GM21619 (cell line): ENCODE results near the gene POU2F2.

Experiments
- ATAC-seq: cut with Tn5 transposase; IDR thresholded peaks from one replicate; pipeline ENCODE4 v1.9.1; 2021; ENCODE audit not compliant: unreplicated experiment

POU2F2 gene

GRCh38 chr19:42126574-42126973, 5.7 kb downstream of the POU2F2 start:
- ATAC-seq, result no peak

DNA sequence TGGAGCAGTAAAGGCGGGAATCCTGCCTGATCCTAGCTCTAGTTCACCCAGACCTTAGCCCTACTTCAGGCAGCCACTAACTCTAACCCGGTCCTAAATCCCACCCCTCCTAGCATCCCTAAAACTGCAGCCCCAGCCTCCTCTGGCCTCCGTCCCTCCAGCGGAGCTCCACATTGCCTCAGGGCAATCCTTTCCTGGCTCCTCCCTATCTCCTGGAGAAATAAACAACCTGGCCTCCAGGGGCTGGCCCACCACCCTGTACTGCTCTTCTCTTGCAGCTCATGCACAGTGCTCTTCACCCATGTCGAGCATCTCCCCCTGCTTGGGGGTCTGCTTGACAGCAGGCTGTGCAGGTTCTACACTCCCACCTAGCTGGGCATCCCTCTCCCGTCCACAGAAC, 6.7 kb downstream of the POU2F2 start:
- ATAC-seq, result no peak

DNA sequence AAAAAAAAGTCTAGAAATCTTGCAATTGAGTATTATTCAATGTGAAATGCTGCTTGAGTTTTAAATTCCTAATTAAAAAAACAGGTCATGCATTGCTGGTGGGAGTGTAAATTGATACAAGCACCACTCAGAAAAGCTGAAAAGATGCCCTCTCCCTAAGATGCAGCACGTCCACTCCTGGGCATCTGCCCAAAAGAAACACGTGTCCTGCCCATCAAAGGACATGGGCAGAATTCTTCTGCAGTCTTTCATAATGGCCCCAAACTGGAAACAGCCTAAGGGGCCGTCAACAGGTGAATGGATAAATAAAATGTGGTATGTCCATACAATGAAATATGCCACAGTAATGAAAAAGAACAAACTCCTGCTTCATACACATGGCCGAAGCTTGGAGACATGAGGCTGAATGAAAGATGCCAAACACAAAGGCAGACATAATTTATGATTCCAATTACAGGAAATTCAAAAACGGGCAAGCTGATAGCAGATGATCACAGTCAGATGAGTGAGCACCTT, 7.8 kb downstream of the POU2F2 start:
- ATAC-seq, result no peak

GRCh38 chr19:42123765-42124164, 8.5 kb downstream of the POU2F2 start:
- no peak for ATAC-seq

- peak; percentile 48 for ATAC-seq
Observed at GRCh38 chr19:42122691-42123607, 9.3 kb downstream of the POU2F2 start.

GRCh38 chr19:42121656-42122069, 10.6 kb downstream of the POU2F2 start:
- no peak for ATAC-seq

GRCh38 chr19:42121036-42121621, 11.1 kb downstream of the POU2F2 start:
- ATAC-seq, result no peak

- no peak for ATAC-seq
Observed at GRCh38 chr19:42120276-42120980, 11.8 kb downstream of the POU2F2 start.

DNA sequence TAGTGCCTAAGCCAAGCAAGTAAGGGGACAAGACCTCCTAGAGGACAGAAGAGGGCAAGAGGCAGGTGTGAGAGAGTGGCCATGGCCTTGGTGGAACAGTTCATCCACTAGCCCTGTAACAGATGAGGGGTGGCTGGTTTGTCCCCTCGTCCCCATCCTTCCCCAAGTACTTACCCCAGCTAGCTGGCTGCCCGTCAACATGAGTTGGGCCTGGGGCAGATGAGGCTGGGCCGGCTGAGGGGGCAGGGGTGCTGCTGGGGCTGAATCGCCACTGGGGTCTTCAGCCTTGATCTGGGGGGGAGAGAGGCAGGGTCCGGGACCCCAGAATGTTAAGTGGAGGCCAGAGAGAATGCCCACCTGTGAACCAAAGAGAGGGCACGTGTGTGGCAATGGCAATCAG, 15.2 kb downstream of the POU2F2 start:
- ATAC-seq, result no peak

DNA sequence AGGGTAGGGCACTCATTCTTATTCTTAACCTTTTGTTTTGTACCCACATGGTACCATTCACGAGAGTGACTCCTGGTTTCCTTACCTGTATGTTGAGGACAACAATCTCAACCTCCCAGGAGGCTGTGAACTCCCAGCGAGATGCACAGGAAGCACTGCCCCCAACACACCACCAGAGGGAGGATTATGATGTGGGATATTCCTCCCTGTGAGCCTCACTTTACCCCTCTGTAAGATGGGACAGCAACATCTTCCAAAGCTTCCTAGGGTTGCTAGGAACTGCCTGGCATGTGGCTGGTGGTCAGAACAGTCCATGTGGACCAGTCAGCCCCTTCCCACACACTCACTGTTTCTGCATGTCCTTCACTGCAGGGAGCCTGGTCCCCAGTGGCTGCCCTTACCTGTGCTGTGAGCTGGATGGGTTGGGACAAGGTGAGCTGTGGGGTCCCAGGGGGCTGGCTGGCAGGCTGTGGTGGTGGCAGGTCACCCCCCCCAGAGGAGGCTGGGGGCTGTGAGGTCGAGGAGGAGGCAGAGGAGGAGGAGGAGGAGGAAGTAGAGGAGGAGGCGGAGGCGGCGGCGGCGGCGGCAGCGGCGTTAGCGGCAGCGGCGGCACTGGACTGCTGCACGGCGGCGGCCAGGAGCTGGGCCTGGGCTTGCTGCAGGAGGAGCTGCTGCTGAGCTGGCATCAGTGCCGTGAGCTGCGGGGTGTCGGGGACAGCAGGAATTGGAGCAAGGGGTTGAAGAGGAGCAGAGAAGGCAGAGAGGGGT, 15.8 kb downstream of the POU2F2 start:
- ATAC-seq, result no peak

DNA sequence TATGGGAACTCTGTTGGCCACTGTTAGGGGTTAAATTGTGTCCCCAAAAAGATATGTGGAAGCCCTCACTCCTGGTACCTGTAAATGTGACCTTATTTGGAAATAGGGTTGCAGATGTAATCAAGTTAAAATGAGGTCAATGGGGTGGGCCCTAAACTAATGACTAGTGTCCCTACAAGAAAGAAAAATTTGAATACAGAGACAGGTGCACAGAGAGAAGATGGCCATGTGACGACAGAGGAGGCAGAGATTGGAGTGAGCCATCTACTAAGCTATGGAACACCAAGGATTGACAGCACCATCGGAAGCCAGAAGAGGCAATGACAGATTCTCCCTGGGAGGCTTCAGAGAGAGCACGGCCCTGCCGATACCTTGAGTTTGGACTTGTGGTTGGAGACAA, 16.5 kb downstream of the POU2F2 start:
- ATAC-seq, result no peak

GRCh38 chr19:42115219-42115618, 17.0 kb downstream of the POU2F2 start:
- ATAC-seq, result no peak

DNA sequence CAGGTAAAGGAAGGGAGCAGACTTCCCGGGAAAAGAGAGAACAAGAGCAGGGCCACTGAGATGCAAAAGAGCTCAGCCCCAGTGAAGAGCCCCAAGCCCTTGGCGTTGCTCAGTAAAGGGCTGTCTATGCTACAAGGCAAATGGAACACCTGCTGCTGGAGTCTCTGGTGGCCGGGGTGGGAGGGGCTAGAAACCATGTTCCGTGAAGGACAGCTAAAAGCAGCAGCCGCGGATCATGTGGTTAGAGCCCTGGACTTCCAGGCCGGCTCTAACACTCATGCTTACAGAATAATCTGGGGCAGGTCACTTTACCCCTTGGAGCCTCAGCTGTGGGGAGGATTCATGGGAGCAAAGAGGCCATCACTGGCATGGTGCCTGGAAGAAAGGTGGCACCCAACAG, 17.8 kb downstream of the POU2F2 start:
- ATAC-seq, result peak; percentile 53

DNA sequence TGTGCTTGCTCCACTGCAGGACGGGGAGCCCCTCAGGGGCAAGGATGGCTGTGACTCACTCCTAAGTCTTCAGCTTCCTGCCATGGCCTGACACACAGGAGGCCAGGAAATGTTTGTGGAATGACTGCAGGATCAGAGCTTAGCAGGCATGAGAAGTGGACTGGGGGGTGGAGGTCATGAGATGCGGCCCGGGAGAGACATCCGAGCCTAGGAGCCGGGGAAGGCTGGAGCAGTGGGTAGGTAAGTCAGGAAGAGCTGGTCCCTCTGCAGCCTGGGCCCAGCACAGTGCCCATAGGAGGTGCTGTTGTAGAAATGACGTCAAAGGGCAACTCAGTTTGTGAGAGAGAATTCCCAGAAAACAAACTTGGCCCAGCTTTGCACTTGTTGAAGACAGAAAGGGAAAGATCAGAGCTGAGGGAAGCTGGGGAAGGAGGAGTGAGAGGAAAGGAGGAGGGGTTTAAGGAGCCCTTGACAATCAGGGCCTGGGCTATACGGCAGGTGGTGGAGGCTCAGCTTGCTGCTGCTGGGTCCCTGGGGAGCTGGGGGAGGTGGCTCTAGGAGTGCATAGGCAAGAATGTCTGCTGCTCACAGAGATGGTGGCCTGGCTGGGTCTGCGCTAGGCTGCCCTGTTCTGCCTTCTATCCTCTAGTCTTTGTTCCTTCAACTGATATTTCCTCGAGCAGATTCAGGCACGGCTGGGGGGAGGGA, 18.5 kb downstream of the POU2F2 start:
- peak; percentile 49 for ATAC-seq

DNA sequence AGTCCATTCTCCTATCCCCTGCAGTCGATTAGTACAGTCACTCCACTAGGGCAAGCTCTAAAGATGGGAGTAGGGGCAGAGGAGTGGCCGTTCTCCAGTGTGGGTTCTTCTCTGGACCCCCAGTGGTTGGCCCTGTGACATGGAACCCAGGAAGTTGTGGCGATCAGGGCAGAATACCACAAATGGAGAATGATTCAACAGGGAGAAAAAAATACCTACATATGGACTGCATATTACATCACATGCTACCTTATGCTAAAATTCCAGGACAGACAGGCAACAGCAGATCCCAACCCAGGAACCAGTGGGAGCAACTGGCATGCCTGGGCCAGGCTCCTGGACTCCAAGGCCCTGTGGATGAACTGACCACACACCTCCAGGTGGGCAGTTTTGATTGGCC, 20.4 kb downstream of the POU2F2 start:
- no peak for ATAC-seq

- no peak for ATAC-seq
Observed at GRCh38 chr19:42111384-42111783, 20.9 kb downstream of the POU2F2 start.

DNA sequence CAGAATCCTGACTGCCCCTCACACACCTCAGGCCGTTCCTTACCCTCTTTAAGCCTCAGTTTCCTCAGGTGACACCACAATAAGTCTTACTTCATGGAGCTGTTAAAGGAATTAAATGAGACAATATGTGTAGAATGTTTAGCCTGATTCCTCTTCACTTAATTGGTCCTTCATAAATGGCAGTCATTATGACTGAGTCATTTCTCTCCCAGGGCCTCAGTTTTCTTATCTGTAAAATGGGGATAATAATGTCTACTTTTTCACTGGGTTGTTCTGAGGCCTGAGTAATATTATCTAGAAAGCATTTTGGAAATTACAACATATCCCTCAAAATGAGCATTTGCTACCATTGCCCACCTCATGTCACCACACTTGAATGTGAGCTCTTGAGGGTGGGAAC, 21.6 kb downstream of the POU2F2 start:
- no peak for ATAC-seq

GRCh38 chr19:42109896-42110295, 22.4 kb downstream of the POU2F2 start:
- no peak for ATAC-seq

DNA sequence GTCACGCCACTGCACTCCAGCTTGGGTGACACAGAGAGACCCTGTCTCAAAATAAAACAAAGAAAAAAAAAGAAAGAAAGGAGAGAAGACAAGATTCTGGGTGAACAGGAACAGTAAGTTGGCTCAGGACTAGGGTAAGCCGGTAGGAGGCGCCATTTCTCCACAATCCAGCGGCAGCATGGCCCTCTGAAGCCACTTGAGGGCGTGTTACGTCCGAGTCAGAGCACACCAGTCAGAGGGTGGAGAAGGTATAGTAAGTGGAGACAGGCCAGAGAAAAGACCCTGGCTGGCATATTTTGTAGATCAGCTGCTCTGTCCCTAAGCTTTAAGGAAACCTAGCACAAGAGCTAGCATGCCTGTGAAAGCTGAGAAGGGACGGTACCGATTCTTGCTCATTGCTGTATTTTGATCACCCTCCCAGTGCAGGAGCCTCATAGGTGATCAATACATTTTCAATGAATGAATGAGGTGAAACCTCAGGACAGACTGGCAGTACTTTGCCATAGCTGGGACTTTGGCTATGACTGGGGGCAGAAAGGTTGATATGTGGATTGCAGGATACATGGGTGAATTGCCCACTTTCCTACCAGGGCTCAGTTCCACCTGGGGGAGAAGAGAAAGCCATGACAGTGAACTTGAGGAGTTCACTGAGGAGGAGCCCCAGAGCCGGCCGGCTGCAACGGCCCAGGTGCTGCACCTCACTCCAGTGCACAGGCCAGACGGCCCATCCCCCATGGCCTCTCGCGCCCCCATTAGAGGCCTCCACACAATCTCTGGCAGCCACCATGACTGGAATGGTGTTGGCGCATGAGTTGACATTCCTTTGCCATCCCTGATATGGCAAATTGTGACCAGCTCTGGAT, 23.5 kb downstream of the POU2F2 start:
- peak; percentile 76 for ATAC-seq
